ENCODE results near the gene FEZF1.

FEZF1 gene

GRCh38 chr7:122304319-122304975, at the start of gene FEZF1:
FEZF1 (minus strand) TSS chr7:122304750; CDS start chr7:122304437, 313 bp downstream.
- no peak for DNase-seq (ENCODE audit: low spot score in 2 of 2)
- Histone ChIP-seq H3K9me3 (peaks cover 3% of the 10 kb centered on the region; the same call in 1 of the 2 replicates), H3K4me3 (no peak within 1 kb of the TSS), H3K36me3 (replicated peaks) (peaks cover 14% of the 10 kb centered on the region), H3K27me3 (ENCODE audit: low read depth) (no peaks in the 10 kb centered on the region), H3K4me1 (peaks cover 10% of the 10 kb centered on the region)
- in situ Hi-C loops (cut with MboI; ENCODE audit: low sequenced_read_pairs), result no loop called here

GRCh38 chr7:122352454-122352853, 47.9 kb upstream of the FEZF1 start:
- Histone ChIP-seq H3K9me3 (no peaks in the 10 kb centered on the region), H3K4me3 (no peak overlapping the region), H3K36me3 (replicated peaks) (no peaks in the 10 kb centered on the region), H3K4me1 (no peaks in the 10 kb centered on the region), H3K27me3 (ENCODE audit: low read depth) (no peaks in the 10 kb centered on the region)
- in situ Hi-C loops (cut with MboI; ENCODE audit: low sequenced_read_pairs), result no loop called here
- no peak for DNase-seq (ENCODE audit: low spot score in 2 of 2)

- Histone ChIP-seq H3K4me3 (no peak overlapping the region), H3K4me1 (no peaks in the 10 kb centered on the region), H3K9me3 (no peaks in the 10 kb centered on the region), H3K36me3 (replicated peaks) (no peaks in the 10 kb centered on the region), H3K27me3 (ENCODE audit: low read depth) (no peaks in the 10 kb centered on the region)
- in situ Hi-C loops (cut with MboI; ENCODE audit: low sequenced_read_pairs), result no loop called here
- DNase-seq (ENCODE audit: low spot score in 2 of 2), result no peak
Measured at GRCh38 chr7:122350701-122351100, 46.2 kb upstream of the FEZF1 start.

GRCh38 chr7:122344303-122344620, 39.7 kb upstream of the FEZF1 start:
- DNase-seq (ENCODE audit: low spot score in 2 of 2), result peak in 1 of 2 experiments; percentile 92
- no peak overlapping the region for H3K4me3 ChIP-seq
- no peaks in the 10 kb centered on the region for H3K9me3 ChIP-seq
- in situ Hi-C loops (cut with MboI; ENCODE audit: low sequenced_read_pairs), result no loop called here
- no peaks in the 10 kb centered on the region for H3K27me3 ChIP-seq (ENCODE audit: low read depth)
- H3K4me1 ChIP-seq, result peaks cover 7% of the 10 kb centered on the region
- no peaks in the 10 kb centered on the region for H3K36me3 ChIP-seq (replicated peaks)

GRCh38 chr7:122343601-122344302, 39.2 kb upstream of the FEZF1 start:
- peak in 1 of 2 experiments; percentile 38 for DNase-seq (ENCODE audit: low spot score in 2 of 2)
- H3K4me1 ChIP-seq, result peaks cover 7% of the 10 kb centered on the region
- H3K9me3 ChIP-seq, result no peaks in the 10 kb centered on the region
- no peaks in the 10 kb centered on the region for H3K27me3 ChIP-seq (ENCODE audit: low read depth)
- H3K36me3 ChIP-seq (replicated peaks), result no peaks in the 10 kb centered on the region
- H3K4me3 ChIP-seq, result no peak overlapping the region
- in situ Hi-C loops (cut with MboI; ENCODE audit: low sequenced_read_pairs), result no loop called here

GRCh38 chr7:122340427-122340826, 35.9 kb upstream of the FEZF1 start:
- Histone ChIP-seq H3K4me1 (peaks cover 25% of the 10 kb centered on the region), H3K27me3 (ENCODE audit: low read depth) (no peaks in the 10 kb centered on the region), H3K36me3 (replicated peaks) (no peaks in the 10 kb centered on the region), H3K4me3 (no peak overlapping the region), H3K9me3 (no peaks in the 10 kb centered on the region)
- DNase-seq (ENCODE audit: low spot score in 2 of 2), result no peak
- in situ Hi-C loops (cut with MboI; ENCODE audit: low sequenced_read_pairs), result no loop called here

GRCh38 chr7:122339145-122339904, 34.8 kb upstream of the FEZF1 start:
- Histone ChIP-seq H3K36me3 (replicated peaks) (no peaks in the 10 kb centered on the region), H3K27me3 (ENCODE audit: low read depth) (no peaks in the 10 kb centered on the region), H3K4me3 (no peak overlapping the region), H3K9me3 (no peaks in the 10 kb centered on the region), H3K4me1 (peaks cover 20% of the 10 kb centered on the region)
- DNase-seq (ENCODE audit: low spot score in 2 of 2), result no peak
- in situ Hi-C loops (cut with MboI; ENCODE audit: low sequenced_read_pairs), result no loop called here

- H3K4me3 ChIP-seq, result no peak overlapping the region
- peaks cover 18% of the 10 kb centered on the region for H3K4me1 ChIP-seq
- in situ Hi-C loops (cut with MboI; ENCODE audit: low sequenced_read_pairs), result no loop called here
- DNase-seq (ENCODE audit: low spot score in 2 of 2), result peak in 1 of 2 experiments; percentile 22
- H3K27me3 ChIP-seq (ENCODE audit: low read depth), result no peaks in the 10 kb centered on the region
- no peaks in the 10 kb centered on the region for H3K9me3 ChIP-seq
- H3K36me3 ChIP-seq (replicated peaks), result no peaks in the 10 kb centered on the region
Measured at GRCh38 chr7:122337011-122337410, 32.5 kb upstream of the FEZF1 start.

- peaks cover 27% of the 10 kb centered on the region for H3K4me1 ChIP-seq
- no peaks in the 10 kb centered on the region for H3K27me3 ChIP-seq (ENCODE audit: low read depth)
- no peaks in the 10 kb centered on the region for H3K9me3 ChIP-seq
- in situ Hi-C loops (cut with MboI; ENCODE audit: low sequenced_read_pairs), result no loop called here
- H3K36me3 ChIP-seq (replicated peaks), result no peaks in the 10 kb centered on the region
- peak; percentile 87 to 95 for DNase-seq (ENCODE audit: low spot score in 2 of 2)
- no peak overlapping the region for H3K4me3 ChIP-seq
Measured at GRCh38 chr7:122329145-122329802, 24.7 kb upstream of the FEZF1 start.

- H3K4me1 ChIP-seq, result peaks cover 27% of the 10 kb centered on the region
- DNase-seq (ENCODE audit: low spot score in 2 of 2), result peak in 1 of 2 experiments; percentile 11
- in situ Hi-C loops (cut with MboI; ENCODE audit: low sequenced_read_pairs), result no loop called here
- H3K9me3 ChIP-seq, result no peaks in the 10 kb centered on the region
- H3K4me3 ChIP-seq, result no peak overlapping the region
- no peaks in the 10 kb centered on the region for H3K36me3 ChIP-seq (replicated peaks)
- H3K27me3 ChIP-seq (ENCODE audit: low read depth), result no peaks in the 10 kb centered on the region
Measured at GRCh38 chr7:122327969-122328368, 23.4 kb upstream of the FEZF1 start.

GRCh38 chr7:122316467-122317388, 12.2 kb upstream of the FEZF1 start:
- H3K4me1 ChIP-seq, result no peaks in the 10 kb centered on the region
- no peaks in the 10 kb centered on the region for H3K36me3 ChIP-seq (replicated peaks)
- in situ Hi-C loops (cut with MboI; ENCODE audit: low sequenced_read_pairs), result no loop called here
- no peaks in the 10 kb centered on the region for H3K9me3 ChIP-seq
- no peak overlapping the region for H3K4me3 ChIP-seq
- DNase-seq (ENCODE audit: low spot score in 2 of 2), result no peak
- no peaks in the 10 kb centered on the region for H3K27me3 ChIP-seq (ENCODE audit: low read depth)

- DNase-seq (ENCODE audit: low spot score in 2 of 2), result no peak
- Histone ChIP-seq H3K4me1 (peaks cover 6% of the 10 kb centered on the region), H3K9me3 (no peaks in the 10 kb centered on the region), H3K36me3 (replicated peaks) (no peaks in the 10 kb centered on the region), H3K4me3 (no peak overlapping the region), H3K27me3 (ENCODE audit: low read depth) (no peaks in the 10 kb centered on the region)
- in situ Hi-C loops (cut with MboI; ENCODE audit: low sequenced_read_pairs), result no loop called here
Measured at GRCh38 chr7:122315507-122316466, 11.2 kb upstream of the FEZF1 start.

All from HAP-1 (cell line).